ENCODE data around the gene ZNF121.
"Not testable (repeated sequence)": the region's sequence is repeated elsewhere in the genome, so short reads cannot be mapped to it uniquely, and the experiment has no call there.

Gene ZNF121

GRCh38 chr19:9610484-9611113 is 26.3 kb upstream of the ZNF121 start:
- H3K4me3 ChIP-seq (ENCODE audit: low read depth, low read length), result no peak overlapping the region
- DNase-seq (ENCODE audit: low read depth), result no peak
- TF ChIP-seq CTCF (IDR thresholded peaks at IDR 0.05; ENCODE audit: control insufficient read depth, extremely low read depth, insufficient read depth), result no peak

- DNase-seq (ENCODE audit: low read depth), result no peak
- no peak overlapping the region for H3K4me3 ChIP-seq (ENCODE audit: low read depth, low read length)
- no peak for TF ChIP-seq CTCF (IDR thresholded peaks at IDR 0.05; ENCODE audit: control insufficient read depth, extremely low read depth, insufficient read depth)
Measured at GRCh38 chr19:9608912-9609311, 24.6 kb upstream of the ZNF121 start.

GRCh38 chr19:9597027-9597426 is 12.7 kb upstream of the ZNF121 start:
- TF ChIP-seq CTCF (IDR thresholded peaks at IDR 0.05; ENCODE audit: control insufficient read depth, extremely low read depth, insufficient read depth), result no peak
- H3K4me3 ChIP-seq (ENCODE audit: low read depth, low read length), result no peak overlapping the region

DNA sequence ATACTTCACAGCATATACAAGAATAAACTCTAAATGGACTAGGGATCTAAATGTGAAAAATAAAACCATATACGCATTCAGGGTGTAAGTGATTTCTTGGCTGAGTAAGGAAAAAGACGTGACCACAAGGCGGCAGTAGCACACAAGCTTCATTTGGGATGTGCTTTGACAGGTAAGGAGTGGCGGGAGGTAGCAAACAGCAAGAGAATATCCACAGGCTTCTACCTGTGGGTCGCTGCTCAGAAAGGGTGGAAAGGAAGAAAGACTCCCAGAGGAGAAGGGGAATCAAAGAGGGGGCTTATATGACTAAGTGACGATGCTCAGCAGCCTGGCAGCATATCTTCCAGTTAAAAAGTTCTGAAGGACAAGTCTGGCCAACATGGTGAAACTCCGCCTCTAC is 2.5 kb upstream of the ZNF121 start:
- peak; percentile 60 for DNase-seq (ENCODE audit: low read depth)
- peak; percentile 85 for TF ChIP-seq CTCF (IDR thresholded peaks at IDR 0.05; ENCODE audit: control insufficient read depth, extremely low read depth, insufficient read depth)
- no peak overlapping the region for H3K4me3 ChIP-seq (ENCODE audit: low read depth, low read length)

More at GRCh38 chr19:9597027-9597426, 12.7 kb upstream of the ZNF121 start:
- DNase-seq (ENCODE audit: low read depth), result no peak

DNA sequence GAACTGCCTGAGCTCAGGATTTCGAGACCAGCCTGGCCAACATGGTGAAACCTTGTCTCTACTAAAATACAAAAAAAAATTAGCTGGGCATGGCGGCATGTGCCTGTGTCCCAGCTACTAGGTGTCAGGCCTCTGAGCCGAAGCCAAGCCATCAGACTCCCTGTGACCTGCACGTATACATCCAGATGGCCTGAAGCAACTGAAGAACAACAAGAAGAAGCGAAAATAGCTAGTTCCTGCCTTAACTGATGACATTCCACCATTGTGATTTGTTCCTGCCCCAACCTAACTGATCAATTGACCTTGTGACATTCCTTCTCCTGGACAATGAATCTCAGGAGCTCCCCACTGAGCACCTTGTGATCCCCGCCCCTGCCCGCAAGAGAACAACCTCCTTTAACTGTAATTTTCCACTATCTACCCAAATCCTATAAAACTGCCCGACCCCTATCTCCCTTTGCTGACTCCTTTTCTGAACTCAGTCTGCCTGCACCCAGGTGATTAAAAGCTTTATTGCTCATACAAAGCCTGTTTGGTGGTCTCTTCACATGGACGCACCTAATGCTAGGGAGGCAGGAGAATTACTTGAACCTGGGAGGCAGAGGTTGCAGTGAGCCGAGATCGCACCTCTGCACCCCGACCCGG is 2.1 kb downstream of the ZNF121 start:
- H3K4me3 ChIP-seq (ENCODE audit: low read depth, low read length); DNase-seq (ENCODE audit: low read depth): not testable (repeated sequence)

DNA sequence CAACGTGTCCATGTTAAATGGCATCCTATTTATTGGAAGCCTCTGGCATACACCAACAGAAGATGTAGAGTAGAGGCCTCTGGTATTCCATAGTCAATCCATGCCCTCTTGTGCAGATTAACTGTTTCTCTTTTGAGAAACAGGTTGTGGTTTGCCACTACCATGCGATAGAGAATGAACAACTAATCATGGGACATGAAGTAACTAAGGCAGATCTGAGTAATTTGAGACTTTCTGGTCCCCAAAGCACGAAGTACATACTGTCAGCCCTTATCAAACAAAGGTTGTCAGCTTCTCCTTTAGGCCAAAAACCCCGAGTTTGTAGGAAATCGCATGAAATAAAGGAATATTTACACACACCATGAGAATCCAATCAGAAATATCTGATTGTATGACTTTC is 3.6 kb downstream of the ZNF121 start:
- H3K4me3 ChIP-seq (ENCODE audit: low read depth, low read length), result no peak overlapping the region
- TF ChIP-seq CTCF (IDR thresholded peaks at IDR 0.05; ENCODE audit: control insufficient read depth, extremely low read depth, insufficient read depth), result no peak
- no peak for DNase-seq (ENCODE audit: low read depth)

DNA sequence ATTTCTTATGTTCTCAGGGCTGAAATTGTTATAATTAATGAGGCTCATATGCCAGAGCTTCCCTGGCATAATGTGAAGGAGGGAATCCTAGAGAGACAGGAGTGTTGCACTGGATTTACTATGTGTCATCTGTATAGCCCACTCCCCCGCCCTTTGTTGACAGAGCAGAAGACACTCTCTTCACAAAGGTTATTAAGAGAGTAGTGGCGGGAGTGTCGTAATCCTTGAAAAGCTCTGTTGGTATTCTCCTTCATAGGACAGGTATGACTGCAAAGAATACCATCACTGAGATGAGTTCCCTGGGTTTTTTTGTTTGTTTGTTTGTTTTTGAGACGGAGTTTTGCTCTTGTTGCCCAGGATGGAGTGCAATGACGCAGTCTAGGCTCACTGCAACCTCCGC is 14.0 kb downstream of the ZNF121 start:
- no peak overlapping the region for H3K4me3 ChIP-seq (ENCODE audit: low read depth, low read length)
- TF ChIP-seq CTCF (IDR thresholded peaks at IDR 0.05; ENCODE audit: control insufficient read depth, extremely low read depth, insufficient read depth), result no peak

More for the DNA sequence above, 14.0 kb downstream of the ZNF121 start:
- DNase-seq (ENCODE audit: low read depth), result no peak
